Endothelial cell of umbilical vein (primary cell): ENCODE data around the gene COL19A1. TPM values are rescaled to one million over a fixed set of nuclear protein-coding genes. Genes with fewer than 3 reads are reported as not detected.

Source experiments
- BruUV-seq: library from RNA; stranded (reverse); fragments of 400-500 nt; replicated peaks from 2 replicates; lab custom pipeline; 2021; lab: Mats Ljungman, UMichigan
- CTCF ChIA-PET: fragments of 300-600, 350-600 bp; sonication (Branson Sonifier 250); formaldehyde crosslinking; loops from one replicate; lab custom pipeline; 2021; ENCODE audit warnings: antibody characterized with exemption, inconsistent platforms; lab: Charles Lee
- POLR2A ChIA-PET: fragments of 300-600, 350-600 bp; sonication (Branson Sonifier 250); formaldehyde crosslinking; loops from one replicate; lab custom pipeline; 2021; ENCODE audit warnings: antibody characterized with exemption, inconsistent platforms; lab: Charles Lee
- DNase-seq: peaks from one replicate; pipeline ENCODE4 v3.0.0-alpha.2; 2011; ENCODE audit warnings: low read depth, low spot score
- FAIRE-seq: peaks from 2 replicates; lab custom pipeline; 2011; peaks lifted over from hg19 to GRCh38; lab: Jason Lieb, UNC
- H2AFZ ChIP-seq: 2 replicates; pipeline ENCODE4 v1.6.0; 2012; ENCODE audit warnings: low read depth, low read length, control low read depth, inconsistent platforms
- H3K27ac ChIP-seq: 2 replicates; pipeline ENCODE4 v1.5.1; 2011; ENCODE audit warnings: low read depth, mild to moderate bottlenecking, control low read depth, low read length, moderate library complexity; ENCODE audit not compliant: insufficient read depth
- H3K27me3 ChIP-seq, 2 experiments: 2 replicates each; pipeline versions ENCODE4 v1.6.0 to v1.6.1; 2011; ENCODE audit warnings: low read length in 2 of 2, mixed read lengths in 1 of 2; ENCODE audit not compliant: control insufficient read depth in 2 of 2, insufficient read depth in 2 of 2
- H3K36me3 ChIP-seq, 2 experiments: 2 replicates in 1 of 2; 3 replicates in 1 of 2; pipeline ENCODE4 v1.5.1; 2011; ENCODE audit warnings: low read length in 2 of 2, mild to moderate bottlenecking in 1 of 2, moderate library complexity in 1 of 2; ENCODE audit not compliant: control insufficient read depth in 2 of 2, insufficient read depth in 2 of 2; ENCODE audit errors: extremely low read depth in 1 of 2
- H3K4me1 ChIP-seq: 3 replicates; pipeline ENCODE4 v1.5.1; 2011; ENCODE audit warnings: mild to moderate bottlenecking, low read length; ENCODE audit not compliant: control insufficient read depth, insufficient read depth; ENCODE audit errors: extremely low read depth
- H3K4me2 ChIP-seq: 2 replicates; pipeline ENCODE4 v1.6.1; 2011; ENCODE audit warnings: low read length, control low read depth, mixed read lengths; ENCODE audit not compliant: insufficient read depth
- H3K4me3 ChIP-seq, 3 experiments: fragments of 200-600 bp in 1 of 3; sonication (generic), shearing (Covaris generic) in 1 of 3; replicated peaks in 1 of 3; 2 replicates each; pipeline ENCODE4 v1.5.1; 2011 to 2016; ENCODE audit warnings: control low read depth in 3 of 3, low read length in 3 of 3, mild to moderate bottlenecking in 2 of 3, inconsistent platforms in 1 of 3, low read depth in 1 of 3, moderate library complexity in 1 of 3; ENCODE audit not compliant: insufficient read depth in 1 of 3
- H3K79me2 ChIP-seq: 2 replicates; pipeline ENCODE4 v1.6.0; 2012; ENCODE audit warnings: low read length, inconsistent platforms; ENCODE audit not compliant: control insufficient read depth, insufficient read depth
- H3K9ac ChIP-seq: replicated peaks from 2 replicates; pipeline ENCODE3; 2011; ENCODE audit warnings: low read length, control low read depth; ENCODE audit not compliant: insufficient read depth; ENCODE audit errors: extremely low read depth
- H3K9me1 ChIP-seq: replicated peaks from 3 replicates; pipeline ENCODE4 v1.6.0; 2011; ENCODE audit warnings: mild to moderate bottlenecking, low read length; ENCODE audit not compliant: control insufficient read depth, insufficient read depth; ENCODE audit errors: extremely low read depth
- H3K9me3 ChIP-seq: replicated peaks from 2 replicates; pipeline ENCODE4 v1.5.1; 2012; ENCODE audit warnings: low read length, inconsistent platforms; ENCODE audit not compliant: control insufficient read depth, insufficient read depth
- H4K20me1 ChIP-seq: replicated peaks from 2 replicates; pipeline ENCODE3; 2011; ENCODE audit warnings: mild to moderate bottlenecking, low read length; ENCODE audit not compliant: control insufficient read depth, insufficient read depth; ENCODE audit errors: extremely low read depth
- CTCF ChIP-seq, 2 donors: IDR thresholded peaks; 1 replicate in 1 of 2; 2 replicates in 1 of 2; pipeline ENCODE4 v1.5.1; 2011; ENCODE audit warnings: low read length in 2 of 2, mild to moderate bottlenecking in 2 of 2, moderate library complexity in 2 of 2, control low read depth in 1 of 2, inconsistent platforms in 1 of 2, low read depth in 1 of 2; ENCODE audit not compliant: insufficient read depth in 1 of 2; ENCODE audit errors: extremely low read depth in 1 of 2
- EZH2 ChIP-seq: IDR thresholded peaks from 2 replicates; pipeline ENCODE4 v1.6.1; 2012; ENCODE audit warnings: borderline replicate concordance, low read depth, mild to moderate bottlenecking, moderate library complexity, low read length, inconsistent platforms; ENCODE audit not compliant: severe bottlenecking
- FOS ChIP-seq: IDR thresholded peaks from 2 replicates; pipeline ENCODE4 v1.6.1; 2011; ENCODE audit warnings: mild to moderate bottlenecking, low read length, moderate library complexity, borderline replicate concordance; ENCODE audit not compliant: insufficient read depth
- GATA2 ChIP-seq: IDR thresholded peaks from 2 replicates; pipeline ENCODE4 v1.7.0; 2011; ENCODE audit warnings: low read depth, mild to moderate bottlenecking, moderate library complexity, mixed read lengths, low read length; ENCODE audit not compliant: insufficient read length, insufficient read depth
- JUN ChIP-seq: IDR thresholded peaks from 2 replicates; pipeline ENCODE4 v1.6.1; 2011; ENCODE audit warnings: borderline replicate concordance, low read depth; ENCODE audit not compliant: insufficient read length, insufficient read depth
- MAX ChIP-seq: IDR thresholded peaks from 2 replicates; pipeline ENCODE4 v1.6.1; 2011; ENCODE audit not compliant: insufficient read depth, insufficient read length
- MYC ChIP-seq: IDR thresholded peaks from one replicate; pipeline ENCODE4 v1.6.1; 2011; ENCODE audit warnings: mild to moderate bottlenecking, low read depth, low read length
- POLR2A ChIP-seq: IDR thresholded peaks from 2 replicates; pipeline ENCODE4 v1.6.1; 2012; ENCODE audit warnings: low read depth, mild to moderate bottlenecking, control low read depth, low read length
- POLR2AphosphoS5 ChIP-seq: IDR thresholded peaks from 2 replicates; pipeline ENCODE4 v1.6.1; 2012; ENCODE audit warnings: low read depth, mild to moderate bottlenecking, control low read depth, low read length, moderate library complexity; ENCODE audit not compliant: insufficient read depth
- dilution Hi-C: fragments of 300-500 bp; cut with MboI; formaldehyde crosslinking; loops from one replicate; pipeline ENCODE4 v1.15.0; 2019; ENCODE audit warnings: low sequenced_read_pairs; ENCODE audit not compliant: extremely low pct_ligation_motif_present
- intact Hi-C: fragments of 100-400 bp; cut with micrococcal nuclease; formaldehyde crosslinking; loops from one replicate; pipeline ENCODE4 v1.10.0; 2022
- polyA plus RNA-seq, 4 experiments: library from polyadenylated mRNA; depleted of rRNA in 3 of 4; stranded (reverse) in 3 of 4; unstranded in 1 of 4; fragments of >200 nt; gene quantifications; 2 replicates each; pipeline versions ENCODE4 v1.2.1 to v1.2.3, GENCODE V29; 2011 to 2012; ENCODE audit warnings: missing spikeins in 1 of 4
- total RNA-seq: library from RNA; stranded (reverse); gene quantifications from 2 replicates; pipeline ENCODE4 v1.2.3, GENCODE V29; 2021

The COL19A1 gene
- total and polyA plus RNA-seq, 2 donors (not counting 3 experiments of a cell fraction or from before 2014, with no cell fraction given), result not detected

- Histone ChIP-seq H3K9me3 (no peaks in the 10 kb centered on the region), H3K4me2 (no peak overlapping the region), H3K27me3 (no peaks in the 10 kb centered on the region), H2AFZ (no peak overlapping the region), H3K4me1 (no peaks in the 10 kb centered on the region), H3K4me3 (no peak overlapping the region), H3K27ac (no peak overlapping the region), H3K79me2 (no peaks in the 10 kb centered on the region), H4K20me1 (no peaks in the 10 kb centered on the region), H3K9ac (no peak overlapping the region), H3K36me3 (no peaks in the 10 kb centered on the region), H3K9me1 (no peaks in the 10 kb centered on the region)
- BruUV-seq, result no TSS peak
- TF ChIP-seq EZH2, result no peak
- TF ChIP-seq JUN, result no peak
- TF ChIP-seq POLR2AphosphoS5, result no peak
- TF ChIP-seq MYC, result no peak
- no peak for TF ChIP-seq MAX
- no peak for TF ChIP-seq CTCF (IDR thresholded peaks at IDR 0.05; ENCODE audit: extremely low read depth in 1 of 2, insufficient read depth in 1 of 2, low read depth in 1 of 2, low read length in 2 of 2)
- no peak for TF ChIP-seq FOS
- no peak for TF ChIP-seq GATA2
- no peak for TF ChIP-seq POLR2A
- intact Hi-C loops, result no loop called here
- dilution Hi-C loops, result no loop called here
- CTCF ChIA-PET, result interaction anchor here (1.5 to 2.7 kb wide), 2 partner anchors 10 to 159 kb away, joined by 4 to 18 read pairs; no protein-coding TSS in a partner anchor
- DNase-seq, result no peak
- POLR2A ChIA-PET, result no interaction called here
- FAIRE-seq, result peak; percentile 24
These were observed 344.1 kb downstream of the COL19A1 start for GRCh38 chr6:70210462-70210861.
